HG03565 (cell line): ENCODE measurements around the gene ADARB1.

Experiments
- ATAC-seq: cut with Tn5 transposase; IDR thresholded peaks from one replicate; pipeline ENCODE4 v1.9.1; 2021; ENCODE audit warnings: mild to moderate bottlenecking, moderate library complexity; ENCODE audit not compliant: unreplicated experiment

The ADARB1 gene

DNA sequence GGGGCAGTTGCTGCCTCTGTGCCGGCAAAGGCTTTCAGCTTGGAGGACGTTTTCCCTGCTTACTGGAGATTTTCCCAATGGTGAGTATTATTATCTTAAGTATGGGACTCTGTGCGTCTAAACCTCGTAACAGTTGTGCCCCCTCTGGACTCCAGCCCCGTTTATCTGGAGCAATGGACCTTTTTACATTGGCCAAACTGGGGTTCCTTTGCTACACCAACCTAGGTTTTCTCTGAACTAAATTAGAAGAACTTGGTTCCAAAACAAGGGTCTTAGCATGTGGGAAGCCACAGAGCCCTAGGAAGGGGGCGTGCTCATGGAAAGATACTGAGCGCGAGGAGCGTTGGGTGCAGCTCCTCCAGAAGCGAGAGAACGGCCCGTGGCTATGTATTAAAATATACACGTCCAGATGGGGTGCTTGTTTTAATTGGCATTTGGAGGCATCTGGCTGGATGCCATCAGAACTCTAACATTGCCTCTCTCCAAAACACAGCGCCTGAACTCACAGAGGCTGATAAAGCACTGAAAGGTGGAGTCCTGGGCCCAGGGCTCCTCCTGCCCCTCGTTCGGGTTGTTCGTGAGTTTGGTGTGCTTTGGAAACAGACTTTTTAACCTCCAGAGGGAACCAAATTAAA is 184.9 kb downstream of the ADARB1 start:
- ATAC-seq, result no peak

DNA sequence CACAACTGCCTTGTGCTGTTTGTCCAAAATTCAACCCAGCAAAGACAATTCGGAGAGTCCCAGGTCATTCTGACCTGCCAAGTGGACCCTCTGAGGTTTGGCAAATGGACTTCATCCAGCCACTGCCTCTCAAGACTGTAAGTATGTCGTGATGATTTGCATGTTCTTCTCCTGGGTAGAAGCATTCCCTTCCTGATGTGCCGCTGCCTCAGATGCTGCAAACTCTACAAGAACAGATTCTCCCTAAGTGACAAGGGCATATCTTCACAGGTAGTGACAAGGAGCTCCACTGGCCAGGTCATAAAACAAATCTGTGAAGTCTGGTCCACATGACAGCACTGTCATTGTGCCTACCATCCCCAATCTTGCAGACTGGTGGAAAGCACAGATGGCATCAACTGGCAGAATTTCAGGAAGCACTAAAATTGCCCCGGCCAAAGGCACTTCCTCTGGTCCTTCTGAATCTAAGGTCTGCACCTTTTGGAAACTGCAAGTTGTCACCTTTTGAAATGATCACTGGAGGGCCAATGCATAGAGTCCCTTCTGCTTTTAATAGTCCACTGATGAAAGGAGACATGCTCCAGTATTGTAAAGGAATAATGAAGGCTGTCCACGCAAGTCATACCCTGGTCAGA is 185.9 kb downstream of the ADARB1 start:
- no peak for ATAC-seq

- no peak for ATAC-seq
Measured at GRCh38 chr21:45261093-45261492, 186.7 kb downstream of the ADARB1 start.

DNA sequence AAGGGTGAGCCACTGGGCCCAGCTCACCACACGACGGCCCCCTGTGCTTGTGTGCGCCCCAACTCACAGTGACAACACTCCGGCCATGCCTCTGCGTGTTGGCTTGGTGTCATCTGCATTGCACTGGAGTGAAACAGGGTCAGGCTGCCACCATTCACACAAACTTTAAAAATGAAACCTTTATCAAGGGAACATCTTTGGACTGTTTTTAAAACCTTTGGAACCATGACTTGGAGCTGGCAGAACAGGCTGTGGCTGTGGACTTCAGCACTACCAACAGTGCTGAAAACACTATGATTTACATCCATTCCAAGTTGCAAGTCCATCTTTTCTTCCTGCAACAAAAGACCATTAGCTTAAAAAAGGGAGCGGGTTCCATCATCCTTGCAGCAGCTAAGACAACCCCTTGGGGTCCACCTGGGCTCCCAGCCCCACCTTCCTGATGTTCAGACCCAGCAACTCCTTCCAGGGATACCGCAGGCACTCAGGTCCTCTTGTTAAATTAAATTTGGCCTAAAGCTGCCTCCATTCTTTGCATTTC is 187.7 kb downstream of the ADARB1 start:
- no peak for ATAC-seq

DNA sequence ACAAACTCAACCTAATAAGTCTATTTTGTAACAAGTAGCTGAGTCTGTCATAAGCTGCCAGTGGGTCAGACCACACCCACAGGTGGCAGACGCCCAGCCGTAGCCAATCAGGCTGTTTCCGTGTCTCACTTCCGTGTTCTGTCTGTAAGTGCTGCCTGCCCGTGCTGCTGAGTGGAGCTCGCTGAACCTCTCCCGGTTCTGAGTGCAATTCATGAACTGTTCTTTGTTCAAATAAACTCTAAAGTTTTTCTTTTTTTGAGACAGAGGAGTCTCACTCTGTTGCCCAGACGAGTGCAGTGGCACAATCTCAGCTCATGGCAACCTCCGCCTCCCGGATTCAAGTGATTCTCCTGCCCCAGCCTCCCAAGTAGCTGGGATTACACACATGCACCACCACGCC is 188.2 kb downstream of the ADARB1 start:
- ATAC-seq, result no peak

DNA sequence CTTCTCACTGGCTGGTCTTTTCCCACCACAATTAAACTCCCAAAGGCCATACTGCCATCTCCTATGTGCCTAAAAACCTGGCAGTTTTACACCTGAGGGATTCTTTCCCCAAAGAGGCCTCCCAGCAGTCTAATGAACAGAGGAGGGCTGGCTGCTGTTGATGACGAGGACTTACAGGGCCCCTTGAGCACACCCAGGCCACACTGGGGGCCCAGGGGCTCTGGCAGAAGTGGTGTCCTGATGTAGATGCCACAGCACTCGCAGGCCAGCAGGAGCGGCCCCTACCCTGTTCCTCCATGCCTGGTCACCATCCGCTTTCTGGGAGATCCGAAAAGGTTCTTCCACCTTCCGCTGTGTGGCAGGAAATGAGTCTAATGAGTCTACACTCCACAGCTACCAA is 189.2 kb downstream of the ADARB1 start:
- no peak for ATAC-seq

GRCh38 chr21:45264146-45264911 is 189.9 kb downstream of the ADARB1 start:
- no peak for ATAC-seq

- no peak for ATAC-seq
Measured at GRCh38 chr21:45264912-45265515, 190.6 kb downstream of the ADARB1 start.

DNA sequence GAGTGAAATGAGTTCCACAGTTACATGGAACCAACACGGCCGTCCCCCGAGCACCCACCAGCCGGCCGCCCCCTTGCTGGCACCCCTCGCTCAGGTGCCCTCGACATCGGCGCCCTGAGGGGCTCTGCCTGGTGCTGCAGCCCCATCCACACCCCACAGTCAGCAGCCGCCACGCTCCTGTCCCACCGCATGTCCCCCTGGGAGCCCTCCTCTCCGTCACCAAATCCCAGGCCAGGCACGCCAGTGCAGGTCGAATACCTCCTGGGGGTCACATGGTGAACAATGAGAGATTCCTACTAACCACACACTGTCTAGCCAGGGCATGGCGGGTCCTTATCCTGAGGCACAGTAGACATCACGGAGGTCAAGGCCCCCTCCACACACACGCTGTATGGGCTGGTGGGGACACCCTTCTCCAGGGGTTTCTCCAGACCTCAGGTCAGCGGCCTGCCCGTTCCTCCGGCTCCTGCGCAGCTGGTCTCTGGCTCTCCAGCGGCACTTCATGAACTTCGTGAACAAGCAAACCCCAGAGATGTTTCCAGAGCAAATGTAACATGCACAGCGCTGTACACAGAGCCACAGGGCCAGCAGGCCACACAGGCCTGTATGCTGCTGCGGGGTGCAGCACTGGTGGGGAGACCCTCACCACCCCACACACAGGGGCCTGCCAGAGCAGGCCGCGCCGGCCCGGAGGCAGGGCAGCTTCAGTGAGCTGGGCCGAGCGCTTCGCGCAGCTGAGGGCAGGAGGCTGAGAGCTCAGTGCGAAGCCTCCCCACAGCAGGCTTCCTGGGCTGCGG is 191.5 kb downstream of the ADARB1 start:
- no peak for ATAC-seq

- ATAC-seq, result no peak
Measured at GRCh38 chr21:45266518-45267389, 192.4 kb downstream of the ADARB1 start.

- no peak for ATAC-seq
Measured at GRCh38 chr21:45267390-45267760, 193.0 kb downstream of the ADARB1 start.

DNA sequence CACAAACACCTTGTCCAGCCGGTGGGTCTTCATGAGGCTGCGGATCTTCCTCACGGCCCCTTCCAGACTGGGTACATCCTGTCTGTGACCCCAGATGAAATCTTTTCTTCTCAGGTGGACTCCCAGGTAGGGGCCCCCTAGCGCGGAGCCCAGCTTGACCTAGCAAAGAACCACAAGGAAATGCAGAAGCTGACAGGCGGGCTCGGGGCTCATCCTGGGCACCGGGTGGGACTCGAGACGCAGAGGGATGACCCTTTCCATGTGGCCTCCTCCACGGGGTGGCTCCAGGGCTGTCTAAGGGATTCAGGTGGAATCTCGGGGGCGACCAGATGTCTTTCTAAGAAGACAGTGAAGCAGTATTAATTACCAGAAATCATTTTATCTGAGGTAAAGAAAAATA is 195.5 kb downstream of the ADARB1 start:
- no peak for ATAC-seq

DNA sequence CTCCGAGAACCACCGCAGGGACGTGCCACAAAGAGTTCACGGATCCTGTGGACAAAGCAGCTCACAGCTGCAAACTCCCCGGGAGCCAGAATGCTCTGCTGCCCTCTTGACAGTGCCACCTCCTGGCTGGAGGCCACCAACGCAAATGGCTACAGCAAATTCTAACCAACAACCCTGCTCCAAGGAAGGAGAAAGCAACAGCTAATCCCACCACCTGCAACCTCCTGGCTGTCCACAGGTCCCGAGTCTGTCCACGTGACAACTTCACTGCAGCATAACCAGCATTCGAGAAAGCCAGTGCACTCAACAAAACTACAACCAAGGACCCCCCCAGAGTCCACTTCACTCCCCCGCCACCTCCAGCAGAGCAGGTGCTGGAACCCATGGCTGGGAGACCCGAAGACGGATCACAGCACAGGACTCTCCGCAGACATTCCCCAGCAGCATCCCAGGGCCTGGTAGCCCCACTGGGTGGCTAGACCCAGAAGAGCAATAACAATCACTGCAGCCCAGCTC is 196.0 kb downstream of the ADARB1 start:
- ATAC-seq, result no peak
